ENCODE measurements around the gene RTN1.

RTN1 gene

DNA sequence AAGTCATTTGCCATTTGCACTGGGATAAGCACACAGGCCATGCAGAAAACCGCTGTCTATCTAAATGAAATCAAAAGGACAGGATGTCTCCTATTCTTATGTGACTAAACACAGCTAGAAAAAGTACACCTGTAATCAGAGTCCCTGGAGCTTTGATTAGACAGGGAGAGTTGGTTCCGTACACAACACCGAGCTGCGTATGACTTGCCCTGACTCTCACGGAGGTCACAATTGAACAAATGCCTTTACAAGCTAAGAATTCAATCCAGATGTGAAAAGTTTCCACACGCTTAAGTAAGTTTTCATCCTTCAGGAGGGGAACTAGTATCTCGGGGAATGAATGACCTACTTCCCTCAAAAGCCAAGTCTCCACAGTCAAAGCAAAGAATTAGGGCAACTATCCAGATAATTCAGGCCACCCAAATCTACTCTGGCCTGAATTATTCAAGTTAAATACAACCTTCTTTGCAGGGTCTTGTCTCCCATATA lies 67.5 kb downstream of the RTN1 start:
- H3K4me3 ChIP-seq (ENCODE audit: low read length), result no peak overlapping the region
- TF ChIP-seq, protein P1, sequence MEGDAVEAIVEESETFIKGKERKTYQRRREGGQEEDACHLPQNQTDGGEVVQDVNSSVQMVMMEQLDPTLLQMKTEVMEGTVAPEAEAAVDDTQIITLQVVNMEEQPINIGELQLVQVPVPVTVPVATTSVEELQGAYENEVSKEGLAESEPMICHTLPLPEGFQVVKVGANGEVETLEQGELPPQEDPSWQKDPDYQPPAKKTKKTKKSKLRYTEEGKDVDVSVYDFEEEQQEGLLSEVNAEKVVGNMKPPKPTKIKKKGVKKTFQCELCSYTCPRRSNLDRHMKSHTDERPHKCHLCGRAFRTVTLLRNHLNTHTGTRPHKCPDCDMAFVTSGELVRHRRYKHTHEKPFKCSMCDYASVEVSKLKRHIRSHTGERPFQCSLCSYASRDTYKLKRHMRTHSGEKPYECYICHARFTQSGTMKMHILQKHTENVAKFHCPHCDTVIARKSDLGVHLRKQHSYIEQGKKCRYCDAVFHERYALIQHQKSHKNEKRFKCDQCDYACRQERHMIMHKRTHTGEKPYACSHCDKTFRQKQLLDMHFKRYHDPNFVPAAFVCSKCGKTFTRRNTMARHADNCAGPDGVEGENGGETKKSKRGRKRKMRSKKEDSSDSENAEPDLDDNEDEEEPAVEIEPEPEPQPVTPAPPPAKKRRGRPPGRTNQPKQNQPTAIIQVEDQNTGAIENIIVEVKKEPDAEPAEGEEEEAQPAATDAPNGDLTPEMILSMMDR (conservative IDR thresholded peaks at IDR 0.05; ENCODE audit: low read depth, low read length), result no peak
- no peak for DNase-seq (ENCODE audit: low read depth)

DNA sequence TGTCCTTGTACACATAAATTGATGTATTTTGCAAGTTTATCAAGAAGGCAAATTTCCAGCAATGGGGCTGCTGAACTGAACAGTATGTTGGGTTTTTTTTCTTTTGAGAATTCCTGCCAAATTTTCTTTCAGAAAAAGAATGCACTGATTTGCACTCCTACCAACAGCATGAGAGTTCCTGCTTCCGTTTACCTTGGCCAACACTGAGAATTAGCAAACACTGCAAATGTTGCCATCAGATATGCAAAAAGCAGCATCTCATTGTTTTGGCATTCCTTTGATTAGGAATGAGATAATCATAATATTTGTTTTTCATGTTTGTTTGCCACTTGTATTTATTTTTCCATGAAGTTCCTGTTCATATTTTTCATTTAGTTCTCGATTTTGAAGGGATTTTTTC lies 82.4 kb downstream of the RTN1 start:
- H3K4me3 ChIP-seq (ENCODE audit: low read length), result no peak overlapping the region
- TF ChIP-seq, protein P1 (conservative IDR thresholded peaks at IDR 0.05; ENCODE audit: low read depth, low read length), result no peak
- DNase-seq (ENCODE audit: low read depth), result no peak

DNA sequence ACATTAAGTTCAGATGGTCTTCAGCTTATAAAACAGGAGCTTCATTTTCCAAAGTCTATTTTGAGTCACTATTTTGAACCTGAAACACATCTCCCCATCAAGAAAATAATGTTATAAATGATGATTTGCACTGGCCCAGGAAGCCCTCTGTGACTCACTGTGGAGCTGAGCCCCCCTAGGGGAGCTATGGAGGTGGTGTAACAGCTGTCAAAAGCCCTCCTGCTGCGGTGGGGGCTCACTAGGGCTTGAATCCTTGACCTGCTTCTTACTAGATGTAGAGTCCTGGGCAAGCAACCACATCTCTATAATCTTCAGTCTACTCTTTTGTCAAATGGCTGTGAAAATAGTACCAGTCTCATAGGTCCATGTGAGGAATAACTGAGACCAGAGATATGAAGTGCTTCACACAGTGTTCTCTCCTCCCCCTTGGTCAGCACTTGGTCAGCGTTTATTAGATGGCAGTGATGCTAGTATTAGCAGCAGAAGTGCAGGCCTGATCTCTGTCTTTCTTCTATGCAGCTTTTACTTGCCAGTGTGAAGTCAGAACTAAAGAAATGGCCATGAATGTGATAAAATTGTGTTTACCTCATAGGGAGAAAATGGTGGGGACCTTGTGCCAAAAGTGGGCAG lies 83.4 kb downstream of the RTN1 start:
- no peak for DNase-seq (ENCODE audit: low read depth)
- TF ChIP-seq, protein P1 (conservative IDR thresholded peaks at IDR 0.05; ENCODE audit: low read depth, low read length), result no peak
- no peak overlapping the region for H3K4me3 ChIP-seq (ENCODE audit: low read length)

DNA sequence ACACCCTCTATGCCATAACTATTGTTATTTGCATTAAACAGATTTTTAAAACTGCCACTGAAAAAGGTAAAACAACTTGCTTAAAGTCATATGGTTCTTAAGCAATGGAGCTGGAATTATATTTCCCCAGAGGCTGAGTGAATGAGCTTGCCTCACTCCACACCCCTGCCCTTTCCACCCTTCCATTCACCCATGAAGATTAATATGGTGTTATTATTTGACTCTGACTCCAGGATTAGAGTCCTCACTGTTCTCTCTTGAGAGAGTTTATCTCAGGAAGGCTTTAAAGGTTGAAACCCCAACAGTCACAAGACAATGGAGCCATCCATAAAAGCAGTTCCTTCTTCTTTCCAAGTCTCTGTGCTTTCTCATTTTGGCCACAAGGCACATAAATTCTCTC lies 84.9 kb downstream of the RTN1 start:
- TF ChIP-seq, protein P1 (conservative IDR thresholded peaks at IDR 0.05; ENCODE audit: low read depth, low read length), result no peak
- no peak for DNase-seq (ENCODE audit: low read depth)
- no peak overlapping the region for H3K4me3 ChIP-seq (ENCODE audit: low read length)

DNA sequence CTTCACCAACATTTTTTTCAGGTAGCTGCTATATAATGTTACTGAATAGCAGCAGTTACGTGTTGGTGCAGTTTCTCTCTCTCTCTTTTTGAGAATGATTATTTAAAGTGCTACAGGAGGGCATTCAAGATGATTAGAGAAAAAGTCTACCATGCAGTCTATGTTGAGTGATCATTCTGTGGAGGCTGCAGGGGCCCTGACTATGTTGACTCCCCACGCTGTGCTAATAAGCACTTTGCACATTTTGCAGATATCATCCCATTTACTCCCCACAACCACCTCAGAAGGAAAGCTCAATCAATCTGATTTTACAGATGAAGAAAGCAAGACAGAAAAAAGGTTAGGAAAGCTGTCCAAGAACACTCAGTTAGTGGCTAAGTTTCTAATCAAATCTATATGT lies 87.8 kb downstream of the RTN1 start:
- H3K4me3 ChIP-seq (ENCODE audit: low read length), result no peak overlapping the region
- TF ChIP-seq, protein P1 (conservative IDR thresholded peaks at IDR 0.05; ENCODE audit: low read depth, low read length), result no peak
- no peak for DNase-seq (ENCODE audit: low read depth)

DNA sequence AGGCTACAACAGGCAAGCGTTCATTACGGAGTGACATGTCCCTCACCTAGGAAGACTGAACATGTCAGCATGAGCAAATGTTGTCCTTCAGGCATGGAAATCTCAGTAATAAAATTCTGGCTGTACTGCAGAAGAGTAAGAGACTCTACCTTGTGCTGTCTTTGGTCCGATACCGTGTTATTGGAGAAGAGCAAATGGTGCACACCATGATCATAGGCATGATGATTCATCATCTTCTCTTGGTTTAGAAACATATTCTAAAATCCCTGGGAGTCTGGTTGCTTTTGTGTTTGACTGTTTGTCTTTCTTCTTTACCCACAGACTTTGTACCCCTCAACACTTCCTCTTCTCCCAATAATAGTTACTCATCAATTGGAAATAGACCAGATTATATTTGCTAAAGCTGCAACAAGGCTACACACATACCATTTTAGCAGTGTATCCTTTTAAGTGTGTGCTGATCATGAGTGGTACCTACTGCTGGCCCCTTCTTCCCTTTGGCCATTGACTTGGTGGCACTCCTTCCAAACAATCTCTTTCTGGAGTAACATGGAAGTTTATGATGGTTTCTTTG lies 93.5 kb downstream of the RTN1 start:
- TF ChIP-seq, protein P1 (conservative IDR thresholded peaks at IDR 0.05; ENCODE audit: low read depth, low read length), result no peak
- no peak for DNase-seq (ENCODE audit: low read depth)
- H3K4me3 ChIP-seq (ENCODE audit: low read length), result no peak overlapping the region

DNA sequence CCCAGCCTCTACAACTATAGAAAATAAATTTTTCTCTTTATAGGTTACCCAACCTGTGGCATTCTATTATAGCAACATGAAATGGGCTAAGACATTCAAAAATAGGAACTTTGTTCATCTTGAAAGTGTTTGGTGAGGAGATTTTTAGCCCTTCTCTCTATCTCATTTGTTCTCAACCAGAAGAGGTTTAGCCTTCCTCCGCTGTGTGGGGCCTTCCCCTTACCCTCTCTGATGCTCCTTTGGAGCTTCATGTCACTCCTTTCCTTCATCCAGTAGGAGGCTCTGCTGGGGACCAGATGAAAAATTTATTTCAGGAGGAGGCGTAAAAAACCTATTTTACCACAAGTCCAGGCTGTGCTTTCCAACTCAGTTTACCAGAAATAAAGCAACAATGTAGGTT lies 94.1 kb downstream of the RTN1 start:
- no peak for DNase-seq (ENCODE audit: low read depth)
- TF ChIP-seq, protein P1 (conservative IDR thresholded peaks at IDR 0.05; ENCODE audit: low read depth, low read length), result no peak
- H3K4me3 ChIP-seq (ENCODE audit: low read length), result no peak overlapping the region
